ENCODE data around the gene CPT2.

Gene CPT2

GRCh38 chr1:53220171-53220961 is 23.7 kb downstream of the CPT2 start, which contains the start of gene CZIB:
Gene CZIB (minus strand): TSS chr1:53220634. CDS start chr1:53220575, 59 bp downstream.
- peak within 1 kb of the TSS; percentile 95 for H3K27ac ChIP-seq
- TF ChIP-seq CTCF (conservative IDR thresholded peaks at IDR 0.05) = no peak
- TF ChIP-seq ZFX (IDR thresholded peaks at IDR 0.05) = peak; percentile 90

GRCh38 chr1:53220962-53221286 is 24.3 kb downstream of the CPT2 start:
- peak overlapping the region; percentile 95 for H3K27ac ChIP-seq
- TF ChIP-seq CTCF (conservative IDR thresholded peaks at IDR 0.05) = no peak

GRCh38 chr1:53237638-53238037 is 41.0 kb downstream of the CPT2 start:
- H3K27ac ChIP-seq = peak overlapping the region; percentile 92
- TF ChIP-seq ZFX (IDR thresholded peaks at IDR 0.05) = no peak

- H3K27ac ChIP-seq = peak within 1 kb of the TSS; percentile 92
- TF ChIP-seq ZFX (IDR thresholded peaks at IDR 0.05) = peak; percentile 92
- no peak for TF ChIP-seq CTCF (conservative IDR thresholded peaks at IDR 0.05)
Observed at GRCh38 chr1:53238197-53239155, 41.9 kb downstream of the CPT2 start, which contains the start of gene MAGOH. Gene MAGOH (minus strand): TSS chr1:53238518. CDS start chr1:53238448, 70 bp downstream.

- TF ChIP-seq CTCF (conservative IDR thresholded peaks at IDR 0.05) = no peak
Observed at GRCh38 chr1:53241828-53242227, 45.2 kb downstream of the CPT2 start.

GRCh38 chr1:53242381-53242780 is 45.8 kb downstream of the CPT2 start:
- no peak overlapping the region for H3K27ac ChIP-seq
- TF ChIP-seq ZFX (IDR thresholded peaks at IDR 0.05) (no peak), CTCF (conservative IDR thresholded peaks at IDR 0.05) (no peak)

More at GRCh38 chr1:53241828-53242227, 45.2 kb downstream of the CPT2 start:
- H3K27ac ChIP-seq = no peak overlapping the region

GRCh38 chr1:53244141-53244540 is 47.5 kb downstream of the CPT2 start:
- H3K27ac ChIP-seq = no peak overlapping the region
- no peak for TF ChIP-seq CTCF (conservative IDR thresholded peaks at IDR 0.05)
- no peak for TF ChIP-seq ZFX (IDR thresholded peaks at IDR 0.05)

Data from C4-2B (cell line).